Activated T-helper 1 cell treated with Interleukin-2 at 50 U/mL for 16 hours (primary cell): ENCODE measurements around the gene HOXC4.
"Not testable (repeated sequence)": the region's sequence is repeated elsewhere in the genome, so short reads cannot be mapped to it uniquely, and the experiment has no call there.

ENCODE experiments used
- DNase-seq: peaks from one replicate; pipeline ENCODE4 v3.0.0-alpha.2; 2020; ENCODE audit warnings: low read depth

Gene HOXC4

GRCh38 chr12:54058128-54058768 is 4.6 kb downstream of the HOXC4 start:
- no peak for DNase-seq

DNA sequence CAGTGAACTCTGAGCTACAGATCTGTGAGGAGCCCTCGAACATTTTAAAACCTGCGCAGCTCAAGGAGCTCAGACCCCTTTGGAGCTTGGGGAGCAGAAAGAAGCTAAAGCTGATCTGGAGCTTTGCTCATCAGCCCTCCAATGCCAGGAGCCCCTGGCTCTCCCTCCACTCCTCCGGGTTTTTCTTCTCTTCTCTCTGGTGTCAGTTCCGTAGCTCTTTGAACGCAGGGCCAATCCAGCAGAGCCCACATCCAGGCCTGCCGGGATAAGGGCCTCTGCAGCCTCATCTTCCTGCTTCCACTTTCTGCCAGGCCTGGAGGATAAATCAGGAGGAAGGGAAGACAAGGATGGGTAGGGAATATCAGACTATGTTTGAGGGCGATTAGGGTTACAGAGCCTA is 6.0 kb downstream of the HOXC4 start:
- no peak for DNase-seq

DNA sequence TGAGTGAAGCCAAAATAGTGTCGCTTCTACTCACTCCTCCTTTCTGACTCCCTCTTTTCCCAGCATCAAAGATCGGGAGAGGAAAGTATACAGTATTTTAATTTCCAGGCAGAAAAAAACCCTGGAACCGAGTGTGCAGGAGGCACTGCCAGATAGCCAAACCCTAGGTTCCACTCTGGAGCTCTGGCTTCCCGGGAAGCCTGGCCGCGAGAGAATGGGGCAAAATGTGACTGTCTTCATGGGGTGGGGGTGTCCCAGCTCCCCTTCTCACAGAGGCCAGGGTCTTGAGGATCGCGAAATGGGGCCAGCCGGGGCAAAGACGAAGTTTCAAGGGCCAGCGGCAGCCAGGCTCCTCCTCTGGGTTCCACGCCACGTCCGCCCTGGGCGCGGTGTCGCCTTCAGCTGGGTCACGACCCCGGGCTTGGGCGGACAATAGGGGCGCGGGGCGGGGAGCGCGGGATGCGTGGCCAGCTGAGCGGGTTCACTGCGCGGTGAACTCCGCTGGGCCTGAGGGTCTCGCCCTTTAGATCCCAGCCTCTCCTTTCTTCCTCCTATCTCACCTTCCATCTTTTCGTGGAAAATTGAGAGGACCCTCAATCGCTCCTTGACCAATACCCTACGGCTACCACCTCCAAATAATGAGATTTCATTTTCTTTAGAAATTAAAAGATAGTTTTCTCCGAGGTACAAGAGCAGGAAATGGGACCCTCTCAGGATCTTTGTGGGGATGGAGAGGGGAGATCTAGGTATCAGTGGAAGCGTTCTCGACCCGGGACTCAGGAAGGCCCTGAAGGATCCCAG is 6.7 kb downstream of the HOXC4 start:
- DNase-seq: no peak

GRCh38 chr12:54060975-54061778 is 7.5 kb downstream of the HOXC4 start:
- no peak for DNase-seq

GRCh38 chr12:54065677-54066076 is 12.0 kb downstream of the HOXC4 start:
- no peak for DNase-seq

GRCh38 chr12:54066408-54066807 is 12.8 kb downstream of the HOXC4 start:
- no peak for DNase-seq

DNA sequence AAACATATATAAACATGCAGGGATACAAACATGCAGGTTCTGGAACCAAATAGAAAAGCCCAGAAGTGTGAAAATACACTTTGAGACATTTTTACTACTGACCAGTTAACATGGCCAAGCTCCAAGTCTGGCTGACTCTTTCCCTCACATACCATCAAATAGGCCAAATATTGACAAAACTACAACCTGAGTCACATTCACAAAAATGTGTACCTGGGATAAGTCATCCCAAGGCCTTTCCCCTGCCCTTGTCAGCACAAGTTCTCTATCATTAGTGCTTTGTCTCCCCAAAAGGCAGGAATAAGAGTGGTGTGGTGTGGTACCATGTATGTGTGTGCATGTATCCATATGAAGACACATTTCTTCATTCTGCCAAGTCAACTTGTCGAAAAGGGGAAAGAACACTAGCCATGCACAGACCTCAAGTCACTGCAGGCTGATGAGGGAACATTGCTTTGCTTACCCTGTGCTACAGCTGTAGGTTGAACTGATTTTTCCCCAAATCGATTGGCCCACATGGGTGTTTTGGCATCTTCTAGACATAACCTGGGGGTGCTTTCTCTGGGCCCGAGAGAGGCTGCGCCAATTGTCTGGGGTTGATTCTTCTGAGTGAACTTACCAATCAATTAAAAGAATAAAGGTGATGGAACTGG is 14.9 kb downstream of the HOXC4 start:
- no peak for DNase-seq

DNA sequence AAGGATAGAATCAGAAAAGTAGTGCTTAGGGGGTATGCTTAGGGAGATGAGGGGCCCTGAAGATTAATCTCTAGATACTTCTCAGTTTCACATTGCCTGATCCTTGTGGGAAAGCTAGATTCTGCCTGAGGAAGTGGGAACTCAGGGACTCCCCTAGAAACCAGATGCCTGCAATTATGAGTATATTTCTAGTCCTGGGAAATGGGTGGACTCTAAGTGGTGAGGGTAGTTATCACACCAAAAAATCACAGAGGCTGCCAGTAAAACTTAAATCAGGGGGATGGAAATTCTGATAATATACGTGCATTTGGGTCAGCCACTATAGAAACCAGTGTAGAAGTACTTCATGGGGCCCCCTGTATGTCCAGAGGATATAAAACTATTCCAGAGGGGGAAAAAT is 18.3 kb downstream of the HOXC4 start:
- DNase-seq: no peak

GRCh38 chr12:54074308-54074707 is 20.7 kb downstream of the HOXC4 start:
- no peak for DNase-seq

DNA sequence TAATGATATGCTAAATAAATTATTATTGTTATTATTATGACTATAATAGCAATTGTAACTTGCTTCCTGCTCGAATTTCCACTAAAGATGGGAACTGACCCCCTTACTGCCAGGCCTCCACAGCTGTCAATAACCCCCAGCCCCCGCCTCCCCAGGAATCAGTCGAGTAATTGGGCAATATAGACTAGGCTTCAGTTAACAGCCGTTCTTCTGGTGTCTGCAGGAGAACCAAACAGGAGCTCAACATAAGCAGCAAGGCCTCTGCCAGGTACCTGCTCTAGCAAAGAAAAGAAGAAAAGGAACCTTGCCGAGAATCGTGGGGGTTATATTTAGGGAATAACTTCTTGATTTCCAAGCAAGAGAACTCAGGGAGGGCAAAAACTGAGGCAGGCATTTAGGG is 21.8 kb downstream of the HOXC4 start:
- DNase-seq: no peak

DNA sequence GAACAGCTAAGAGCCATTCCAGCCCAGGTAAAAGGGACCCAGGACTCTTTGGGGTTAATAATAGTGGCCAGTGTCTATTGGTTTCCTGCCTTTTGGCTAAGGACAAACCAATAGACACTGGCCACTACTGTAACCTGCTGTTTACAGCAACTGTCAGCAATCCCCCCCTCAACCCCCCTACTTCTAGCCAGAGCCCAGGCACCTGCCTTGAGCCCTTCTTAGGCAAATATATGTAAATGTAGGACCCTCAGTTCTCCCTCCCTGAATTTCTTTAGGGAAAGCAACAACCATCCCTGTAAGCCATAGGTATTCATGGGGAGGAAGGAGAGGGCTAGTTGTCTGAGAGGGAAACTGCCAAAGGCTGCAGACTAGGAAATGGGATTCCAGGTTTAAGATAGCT is 22.3 kb downstream of the HOXC4 start:
- no peak for DNase-seq

DNA sequence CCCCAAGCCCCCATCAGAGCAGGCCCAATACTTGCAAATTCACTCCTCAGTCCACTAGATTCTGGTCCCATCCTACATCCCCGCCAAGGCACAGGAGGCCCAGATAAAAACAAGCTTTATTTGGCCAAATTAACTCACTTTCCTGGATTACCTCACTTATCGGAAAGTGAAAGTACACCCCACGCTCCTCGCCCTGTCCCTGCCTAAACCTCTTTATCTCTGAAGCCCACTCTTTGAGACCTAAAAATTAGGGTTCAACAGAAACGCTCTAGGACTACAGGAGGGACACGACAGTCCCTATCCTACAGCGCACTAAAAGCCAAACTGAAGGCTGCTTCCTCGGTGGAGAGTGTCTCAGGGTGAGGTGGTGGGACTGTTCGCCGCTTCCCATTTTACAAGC is 24.2 kb downstream of the HOXC4 start:
- DNase-seq: not testable (repeated sequence)

DNA sequence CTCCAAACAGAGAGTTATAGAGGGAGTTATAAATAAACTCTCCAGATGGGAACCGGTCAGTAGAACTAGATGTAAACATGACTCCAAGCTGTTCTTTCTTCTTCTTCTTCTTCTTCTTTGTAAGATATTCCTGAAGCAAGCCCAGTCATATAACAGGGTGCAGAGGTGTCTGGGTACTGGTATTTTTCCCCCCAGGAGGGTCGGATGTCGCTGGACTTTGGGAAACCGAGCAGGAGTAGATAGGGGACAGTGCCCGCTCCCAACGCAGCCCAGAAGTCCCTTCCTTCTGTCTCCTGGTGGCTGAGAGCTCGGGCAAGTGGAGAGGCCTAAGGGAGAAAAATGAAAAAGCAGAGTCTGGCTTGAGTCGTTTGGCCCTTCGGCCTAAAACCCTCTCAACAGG is 25.5 kb downstream of the HOXC4 start:
- not testable (repeated sequence) for DNase-seq

GRCh38 chr12:54080008-54080924 is 26.6 kb downstream of the HOXC4 start:
- not testable (repeated sequence) for DNase-seq

- not testable (repeated sequence) for DNase-seq
Measured at GRCh38 chr12:54081053-54081514, 27.4 kb downstream of the HOXC4 start.

- DNase-seq: not testable (repeated sequence)
Measured at GRCh38 chr12:54081581-54082396, 28.2 kb downstream of the HOXC4 start.

DNA sequence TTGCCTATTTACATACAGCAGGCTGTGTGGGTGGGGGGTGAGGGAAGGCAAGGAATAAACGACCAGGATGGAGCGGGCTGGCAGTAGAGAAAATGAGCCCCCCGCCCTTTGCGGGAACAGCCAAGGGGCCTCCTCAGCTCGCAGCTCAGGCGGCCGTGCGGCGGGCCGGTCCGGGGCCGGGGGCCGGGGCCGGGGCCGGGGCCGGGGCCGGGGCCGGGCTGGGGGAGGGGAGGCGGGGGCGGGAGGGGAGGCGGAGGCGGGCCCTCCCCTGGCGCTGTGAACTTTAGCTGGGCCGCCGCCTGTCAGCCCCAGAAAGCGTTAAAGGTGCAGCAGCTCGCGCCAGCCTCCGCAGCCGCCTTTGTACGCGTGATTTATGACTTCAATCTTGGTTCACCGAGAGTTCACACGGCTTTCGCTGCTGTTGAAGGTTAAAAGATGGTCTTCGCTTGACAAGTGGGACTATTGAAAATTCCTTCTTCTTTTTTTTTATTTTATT is 28.8 kb downstream of the HOXC4 start:
- peak; percentile 10 for DNase-seq

DNA sequence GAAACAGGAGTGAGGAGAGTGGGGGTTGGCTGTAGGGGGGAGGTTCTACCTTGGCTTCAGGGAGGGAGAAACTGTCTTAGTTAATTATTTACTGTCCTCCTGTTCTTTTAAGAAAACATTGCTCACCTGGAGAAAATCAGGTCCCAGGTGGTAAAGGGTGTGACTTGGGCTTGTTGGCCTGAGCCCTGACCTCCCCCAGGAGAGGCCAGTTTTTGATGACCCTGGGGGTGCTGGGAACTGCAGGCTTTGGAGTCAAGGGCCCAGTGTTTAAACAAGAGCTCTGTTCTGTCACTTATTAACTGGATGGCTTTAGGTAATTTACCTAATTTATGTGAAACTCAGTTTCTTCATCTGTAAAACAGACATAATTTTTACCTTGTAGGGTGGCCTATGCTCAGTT is 34.4 kb downstream of the HOXC4 start:
- not testable (repeated sequence) for DNase-seq

DNA sequence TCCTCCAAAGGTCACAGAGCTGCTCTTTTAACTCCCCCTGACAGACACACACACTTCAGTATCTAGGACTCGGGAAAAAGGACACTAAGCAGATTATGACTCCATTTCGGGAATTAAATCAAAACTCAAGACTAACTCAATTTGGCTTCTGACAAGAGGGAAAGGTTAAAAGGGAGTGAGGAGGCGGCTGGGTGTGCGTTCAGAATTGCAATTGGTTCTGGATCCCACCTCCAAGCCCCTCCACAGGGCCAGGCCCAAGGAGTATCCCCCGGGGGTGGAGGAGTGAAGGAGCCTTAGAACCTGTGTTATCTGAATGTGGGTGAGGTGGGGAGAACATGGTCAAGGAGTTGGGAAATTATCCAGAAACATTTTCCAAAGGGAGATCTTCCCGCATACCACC is 35.8 kb downstream of the HOXC4 start:
- not testable (repeated sequence) for DNase-seq

GRCh38 chr12:54090312-54090711 is 36.7 kb downstream of the HOXC4 start:
- DNase-seq: not testable (repeated sequence)
